Liver (tissue), 9 donors: ENCODE data around the gene INSC. TPM values are rescaled to one million over a fixed set of nuclear protein-coding genes. Genes with fewer than 3 reads are reported as not detected.

ENCODE experiments used
- DNase-seq: peaks from one replicate; pipeline ENCODE4 v3.0.0-alpha.2; 2017; ENCODE audit warnings: low spot score
- H3K27ac ChIP-seq, 2 donors: one replicate each; pipeline ENCODE4 v1.7.0; 2013; ENCODE audit warnings: inconsistent platforms in 2 of 2, low read length in 2 of 2, control low read depth in 1 of 2, low read depth in 1 of 2, mild to moderate bottlenecking in 1 of 2
- H3K27me3 ChIP-seq, 4 donors: one replicate each; pipeline versions ENCODE4 v1.6.1 to v1.7.0; 2013; ENCODE audit warnings: low read length in 3 of 4, inconsistent platforms in 1 of 4, mild to moderate bottlenecking in 1 of 4, moderate library complexity in 1 of 4; ENCODE audit not compliant: control insufficient read depth in 4 of 4, insufficient read depth in 4 of 4
- H3K36me3 ChIP-seq, 4 donors: one replicate each; pipeline versions ENCODE4 v1.6.1 to v1.7.0; 2013; ENCODE audit warnings: low read length in 3 of 4, mild to moderate bottlenecking in 3 of 4, low read depth in 1 of 4, moderate library complexity in 1 of 4; ENCODE audit not compliant: control insufficient read depth in 4 of 4, insufficient read depth in 3 of 4
- H3K4me1 ChIP-seq, 4 donors: one replicate each; pipeline versions ENCODE4 v1.6.1 to v1.7.0; 2013; ENCODE audit warnings: low read length in 3 of 4, mild to moderate bottlenecking in 3 of 4, moderate library complexity in 1 of 4; ENCODE audit not compliant: control insufficient read depth in 4 of 4, insufficient read depth in 4 of 4
- H3K4me3 ChIP-seq, 3 donors: one replicate each; pipeline versions ENCODE4 v1.6.1 to v1.7.0; 2013; ENCODE audit warnings: low read length in 3 of 3, control low read depth in 1 of 3, low read depth in 1 of 3, mild to moderate bottlenecking in 1 of 3
- H3K9ac ChIP-seq, 2 donors: one replicate each; pipeline ENCODE4 v1.7.0; 2013; ENCODE audit warnings: low read length in 2 of 2, mild to moderate bottlenecking in 2 of 2, moderate library complexity in 2 of 2, control low read depth in 1 of 2, low read depth in 1 of 2
- H3K9me3 ChIP-seq, 4 donors: one replicate each; pipeline versions ENCODE4 v1.6.1 to v1.7.0; 2013; ENCODE audit warnings: low read length in 3 of 4; ENCODE audit not compliant: control insufficient read depth in 4 of 4
- ATF3 ChIP-seq: IDR thresholded peaks from 2 replicates; pipeline ENCODE4 v1.6.1; 2016; ENCODE audit warnings: antibody characterized with exemption
- CTCF ChIP-seq: fragments of 150-350 bp; IDR thresholded peaks from 2 replicates; pipeline ENCODE4 v1.5.1; 2017; ENCODE audit warnings: improper control_type of control experiment, low read depth, low read length; ENCODE audit not compliant: missing input control
- FOXA1 ChIP-seq: IDR thresholded peaks from 2 replicates; pipeline ENCODE4 v1.6.1; 2016; ENCODE audit warnings: antibody characterized with exemption
- FOXA2 ChIP-seq: IDR thresholded peaks from 2 replicates; pipeline ENCODE4 v1.6.1; 2016; ENCODE audit warnings: antibody characterized with exemption
- GABPA ChIP-seq, 2 donors: IDR thresholded peaks in 1 of 2; conservative IDR thresholded peaks in 1 of 2; 2 replicates each; pipeline ENCODE4 v1.6.1; 2016; ENCODE audit warnings: antibody characterized with exemption in 2 of 2, mild to moderate bottlenecking in 1 of 2, moderate library complexity in 1 of 2
- HNF4G ChIP-seq: IDR thresholded peaks from 2 replicates; pipeline ENCODE4 v1.6.1; 2016; ENCODE audit warnings: antibody characterized with exemption
- JUND ChIP-seq, 2 donors: IDR thresholded peaks; 2 replicates each; pipeline ENCODE4 v1.6.1; 2016; ENCODE audit warnings: antibody characterized with exemption in 2 of 2
- MAX ChIP-seq: IDR thresholded peaks from 2 replicates; pipeline ENCODE4 v1.6.1; 2016; ENCODE audit warnings: antibody characterized with exemption
- NR2F2 ChIP-seq: IDR thresholded peaks from 2 replicates; pipeline ENCODE4 v1.6.1; 2016; ENCODE audit warnings: antibody characterized with exemption
- RAD21 ChIP-seq, 2 donors: IDR thresholded peaks; 2 replicates each; pipeline ENCODE4 v1.6.1; 2016; ENCODE audit warnings: antibody characterized with exemption in 2 of 2, mild to moderate bottlenecking in 2 of 2
- REST ChIP-seq: IDR thresholded peaks from 2 replicates; pipeline ENCODE4 v1.6.1; 2016; ENCODE audit warnings: antibody characterized with exemption, mild to moderate bottlenecking
- RXRA ChIP-seq, 2 donors: IDR thresholded peaks; 2 replicates each; pipeline ENCODE4 v1.6.1; 2017 to 2018; ENCODE audit warnings: antibody characterized with exemption in 2 of 2, mild to moderate bottlenecking in 1 of 2
- SP1 ChIP-seq: IDR thresholded peaks from 2 replicates; pipeline ENCODE4 v1.6.1; 2018; ENCODE audit warnings: antibody characterized with exemption, mild to moderate bottlenecking
- TAF1 ChIP-seq: conservative IDR thresholded peaks from 2 replicates; pipeline ENCODE4 v1.6.1; 2016; ENCODE audit warnings: antibody characterized with exemption, mild to moderate bottlenecking
- ZBTB33 ChIP-seq: IDR thresholded peaks from 2 replicates; pipeline ENCODE4 v1.6.1; 2016; ENCODE audit warnings: antibody characterized with exemption
- WGBS: extraction: QIAGEN DNeasy Blood & Tissue Kit; methylation state at CpG from one replicate; pipeline ENCODE4 v1.1.7; 2013; 5-methylcytosine and 5-hydroxymethylcytosine counted together
- polyA plus RNA-seq, 2 donors: library from polyadenylated mRNA; stranded (reverse) in 1 of 2; unstranded in 1 of 2; fragments of 200-250 nt in 1 of 2; fragments of >200 nt in 1 of 2; fragmentation: Nextera tagmentation in 1 of 2; extraction: Ambion mirVana in 1 of 2; gene quantifications; one replicate each; pipeline versions ENCODE4 v1.2.1 to v1.2.3, GENCODE V29; 2013 to 2015
- total RNA-seq, 2 donors: library from RNA; depleted of rRNA; stranded (reverse); fragments of >200 nt; gene quantifications; one replicate each; pipeline ENCODE4 v1.2.3, GENCODE V29; 2014
- donor health status: healthy.
- donor health status: healthy.
- donor health status: healthy.
- donor health status: healthy.
- donor health status: healthy.

The INSC gene
- total and polyA plus RNA-seq, 4 donors = 0.02 to 0.25 (median 0.12) TPM

GRCh38 chr11:15109602-15110001 is 5.1 kb upstream of the INSC start:
- TF ChIP-seq RXRA (IDR thresholded peaks at IDR 0.05) (no peak), FOXA1 (no peak), ZBTB33 (no peak), NR2F2 (no peak), MAX (no peak), GABPA (IDR thresholded peaks at IDR 0.05 in 1 of 2, conservative IDR thresholded peaks at IDR 0.05 in 1 of 2) (no peak), FOXA2 (no peak), TAF1 (no peak), SP1 (no peak), RAD21 (IDR thresholded peaks at IDR 0.05) (no peak)
- Histone ChIP-seq H3K36me3 (no peaks in the 10 kb centered on the region), H3K9me3 (no peaks in the 10 kb centered on the region), H3K27me3 (no peaks in the 10 kb centered on the region), H3K27ac (no peak overlapping the region), H3K9ac (no peak overlapping the region), H3K4me1 (peaks cover 0 to 4% (median 0%) of the 10 kb centered on the region in 4 donors), H3K4me3 (no peak overlapping the region)
- 78% methylated on average over 2 of the region's 2 CpGs for WGBS
- DNase-seq = no peak

- no peak for TF ChIP-seq RAD21 (IDR thresholded peaks at IDR 0.05)
- TF ChIP-seq ATF3 = no peak
- no peak for TF ChIP-seq TAF1
- TF ChIP-seq FOXA2 = no peak
- TF ChIP-seq CTCF = no peak
- no peak for TF ChIP-seq FOXA1
- no peak for TF ChIP-seq GABPA (IDR thresholded peaks at IDR 0.05 in 1 of 2, conservative IDR thresholded peaks at IDR 0.05 in 1 of 2)
- no peak for TF ChIP-seq REST
- no peak for TF ChIP-seq ZBTB33
- TF ChIP-seq JUND (IDR thresholded peaks at IDR 0.05) = no peak
- no peak for TF ChIP-seq RXRA (IDR thresholded peaks at IDR 0.05)
- TF ChIP-seq HNF4G = no peak
- H3K9me3 ChIP-seq = no peaks in the 10 kb centered on the region
- no peak overlapping the region for H3K4me3 ChIP-seq
- no peaks in the 10 kb centered on the region for H3K36me3 ChIP-seq
- no peak overlapping the region for H3K9ac ChIP-seq
- no peak for DNase-seq
- WGBS = 96% methylated on average over 3 of the region's 3 CpGs
- peaks cover 0 to 4% (median 1%) of the 10 kb centered on the region in 4 donors for H3K4me1 ChIP-seq
- H3K27me3 ChIP-seq = no peaks in the 10 kb centered on the region
- no peak overlapping the region for H3K27ac ChIP-seq
These were observed 3.5 kb upstream of the INSC start for GRCh38 chr11:15111215-15111614.
